ENCODE results near the gene GRK4. TPM values are rescaled to one million over a fixed set of nuclear protein-coding genes. Genes with fewer than 3 reads are reported as not detected.

Gene GRK4
- total and polyA plus RNA-seq, 2 of the 8 experiments (the other 6 are each of a cell fraction or from before 2014, with no cell fraction given) = 0.77 to 1.8 TPM

GRCh38 chr4:2915789-2916188, 47.6 kb upstream of the GRK4 start (continued):
- no peak for TF ChIP-seq CHD7 (IDR thresholded peaks at IDR 0.05; ENCODE audit: insufficient replicate concordance, low read length)
- no peak for TF ChIP-seq POLR2AphosphoS5 (IDR thresholded peaks at IDR 0.05; ENCODE audit: low read depth, low read length)
- no peak for TF ChIP-seq NRF1 (IDR thresholded peaks at IDR 0.05; ENCODE audit: low read depth, low read length)
- no peak for TF ChIP-seq POLR2A (IDR thresholded peaks at IDR 0.05; ENCODE audit: control extremely low read depth in 1 of 2, low read depth in 2 of 2, low read length in 2 of 2)
- no peak for TF ChIP-seq TBP (IDR thresholded peaks at IDR 0.05; ENCODE audit: low read depth, low read length)
- TF ChIP-seq TEAD4 (IDR thresholded peaks at IDR 0.05; ENCODE audit: low read depth, low read length) = no peak
- TF ChIP-seq SIRT6 (IDR thresholded peaks at IDR 0.05; ENCODE audit: low read length) = no peak
